Lower lobe of right lung (tissue), 2 donors: Measurements from ENCODE around the gene DYNC1I1. TPM values are rescaled to one million over a fixed set of nuclear protein-coding genes. Genes with fewer than 3 reads are reported as not detected.

Experiments used
- ATAC-seq, 2 donors: fragments of 200-7000 bp; cut with Tn5 transposase; one replicate each; pipeline ENCODE4 v1.9.1; 2020 to 2022; ENCODE audit warnings: mild to moderate bottlenecking in 2 of 2, moderate library complexity in 2 of 2
- DNase-seq: peaks from one replicate; pipeline ENCODE4 v3.0.0-alpha.2; 2020
- H3K27ac ChIP-seq: fragments of 200-600 bp; one replicate; pipeline ENCODE4 v1.8.0; 2022
- H3K27me3 ChIP-seq: fragments of 200-600 bp; one replicate; pipeline ENCODE4 v1.8.0; 2022; ENCODE audit warnings: low read depth
- H3K36me3 ChIP-seq: fragments of 200-600 bp; one replicate; pipeline ENCODE4 v1.8.0; 2022; ENCODE audit warnings: mild to moderate bottlenecking
- H3K4me1 ChIP-seq: fragments of 200-600 bp; one replicate; pipeline ENCODE4 v1.8.0; 2022
- H3K4me3 ChIP-seq: fragments of 200-600 bp; one replicate; pipeline ENCODE4 v1.8.0; 2022; ENCODE audit warnings: mild to moderate bottlenecking
- H3K9me3 ChIP-seq: fragments of 200-600 bp; one replicate; pipeline ENCODE4 v1.8.0; 2022
- intact Hi-C: fragments of 100-400 bp; cut with DNase I; formaldehyde crosslinking; loops from one replicate; pipeline ENCODE4 v1.11.0; 2022
- total RNA-seq: library from RNA; stranded (reverse); fragmentation: NEBNext Ultra II Directional; extraction: Animal tissue kit (Norgen Biotek cat#: 25700); gene quantifications from one replicate; pipeline ENCODE4 v1.2.1, GENCODE V29; 2021
- TF ChIP-seq, protein P1 (sequence below): fragments of 200-600 bp; IDR thresholded peaks from one replicate; pipeline ENCODE4 v1.8.0; 2022; ENCODE audit warnings: antibody characterized with exemption, mild to moderate bottlenecking
- donor health status: DM: no; HTN: yes; CAD: no; lungs with severe emphysema.

Gene DYNC1I1
- total RNA-seq, 1 donor from 2014 or later: 1.3 TPM

DNA sequence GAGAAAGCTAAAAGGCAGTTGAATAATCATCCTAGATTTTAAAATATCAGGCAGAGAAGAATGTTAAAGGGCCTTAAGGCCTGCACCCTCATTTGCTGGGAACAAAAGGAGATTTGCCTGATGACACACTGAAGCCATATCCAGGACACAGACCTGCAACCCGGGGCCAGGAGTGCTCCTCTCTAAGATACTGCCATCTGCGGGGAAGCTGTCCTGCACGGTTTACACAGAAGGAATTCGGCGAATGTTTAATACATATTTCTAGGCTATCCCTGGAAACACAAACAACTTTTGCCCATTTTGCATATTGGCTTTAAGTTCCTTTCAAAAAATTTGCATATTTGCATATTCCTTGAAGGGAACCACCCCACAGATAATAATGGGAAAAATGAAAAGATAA lies 52.3 kb downstream of the DYNC1I1 start:
- no peak overlapping the region for H3K4me3 ChIP-seq

DNA sequence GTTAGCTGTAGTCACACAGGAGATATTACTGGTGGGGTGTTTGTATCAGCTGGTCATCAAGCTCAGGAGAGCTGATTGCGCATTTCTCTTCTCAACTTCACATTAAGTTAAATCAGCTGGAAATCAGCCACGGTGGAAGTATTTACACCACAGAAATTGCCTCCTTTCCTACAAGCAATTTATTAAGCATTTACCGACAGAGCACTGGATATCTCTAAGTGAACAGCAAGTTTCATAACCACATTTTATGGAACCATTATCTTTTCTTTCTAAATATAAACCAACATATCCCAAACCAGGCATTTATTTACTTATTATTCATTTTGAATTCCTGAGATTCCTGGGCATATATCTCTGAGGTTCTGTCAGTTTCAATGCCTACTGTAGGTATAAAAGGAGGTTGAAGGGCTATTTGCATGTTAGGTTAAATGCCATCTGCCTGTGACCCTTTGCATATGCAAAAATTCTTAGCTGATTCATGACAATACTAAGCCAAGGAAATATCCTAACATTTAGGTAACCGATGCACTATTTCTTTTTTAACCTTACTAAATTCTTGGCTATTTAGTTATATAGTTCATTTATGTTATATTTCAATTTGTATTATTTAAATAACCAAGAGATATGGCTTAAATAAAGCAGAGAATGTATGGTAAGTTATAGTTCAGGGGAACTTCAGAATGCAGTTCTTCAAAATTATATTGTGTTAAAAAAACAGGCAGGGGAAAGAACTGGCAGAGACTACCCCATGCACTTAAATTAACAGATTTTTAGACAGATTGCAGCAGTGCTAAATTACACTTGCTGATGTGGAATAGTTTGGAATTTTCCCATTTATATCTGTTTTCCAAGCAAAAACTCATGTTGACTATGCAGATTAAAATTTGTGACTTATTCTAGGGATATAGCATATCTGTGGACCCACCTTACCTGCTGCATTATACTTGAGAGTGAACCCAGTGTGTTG lies 56.8 kb downstream of the DYNC1I1 start:
- Histone ChIP-seq H3K4me1 (no peaks in the 10 kb centered on the region), H3K27me3 (no peaks in the 10 kb centered on the region), H3K4me3 (no peak overlapping the region), H3K9me3 (no peaks in the 10 kb centered on the region), H3K36me3 (no peaks in the 10 kb centered on the region), H3K27ac (no peak overlapping the region)
- intact Hi-C loops: no loop called here
- DNase-seq (no peak), ATAC-seq (no peak)
- TF ChIP-seq, protein P1, sequence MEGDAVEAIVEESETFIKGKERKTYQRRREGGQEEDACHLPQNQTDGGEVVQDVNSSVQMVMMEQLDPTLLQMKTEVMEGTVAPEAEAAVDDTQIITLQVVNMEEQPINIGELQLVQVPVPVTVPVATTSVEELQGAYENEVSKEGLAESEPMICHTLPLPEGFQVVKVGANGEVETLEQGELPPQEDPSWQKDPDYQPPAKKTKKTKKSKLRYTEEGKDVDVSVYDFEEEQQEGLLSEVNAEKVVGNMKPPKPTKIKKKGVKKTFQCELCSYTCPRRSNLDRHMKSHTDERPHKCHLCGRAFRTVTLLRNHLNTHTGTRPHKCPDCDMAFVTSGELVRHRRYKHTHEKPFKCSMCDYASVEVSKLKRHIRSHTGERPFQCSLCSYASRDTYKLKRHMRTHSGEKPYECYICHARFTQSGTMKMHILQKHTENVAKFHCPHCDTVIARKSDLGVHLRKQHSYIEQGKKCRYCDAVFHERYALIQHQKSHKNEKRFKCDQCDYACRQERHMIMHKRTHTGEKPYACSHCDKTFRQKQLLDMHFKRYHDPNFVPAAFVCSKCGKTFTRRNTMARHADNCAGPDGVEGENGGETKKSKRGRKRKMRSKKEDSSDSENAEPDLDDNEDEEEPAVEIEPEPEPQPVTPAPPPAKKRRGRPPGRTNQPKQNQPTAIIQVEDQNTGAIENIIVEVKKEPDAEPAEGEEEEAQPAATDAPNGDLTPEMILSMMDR: no peak

More for the DNA sequence above, 52.3 kb downstream of the DYNC1I1 start:
- TF ChIP-seq, protein P1: no peak
- DNase-seq (no peak), ATAC-seq (no peak)
- no peak overlapping the region for H3K27ac ChIP-seq
- H3K36me3 ChIP-seq: no peaks in the 10 kb centered on the region
- H3K9me3 ChIP-seq: no peaks in the 10 kb centered on the region
- H3K27me3 ChIP-seq: no peaks in the 10 kb centered on the region
- H3K4me1 ChIP-seq: no peaks in the 10 kb centered on the region
- intact Hi-C loops: no loop called here

DNA sequence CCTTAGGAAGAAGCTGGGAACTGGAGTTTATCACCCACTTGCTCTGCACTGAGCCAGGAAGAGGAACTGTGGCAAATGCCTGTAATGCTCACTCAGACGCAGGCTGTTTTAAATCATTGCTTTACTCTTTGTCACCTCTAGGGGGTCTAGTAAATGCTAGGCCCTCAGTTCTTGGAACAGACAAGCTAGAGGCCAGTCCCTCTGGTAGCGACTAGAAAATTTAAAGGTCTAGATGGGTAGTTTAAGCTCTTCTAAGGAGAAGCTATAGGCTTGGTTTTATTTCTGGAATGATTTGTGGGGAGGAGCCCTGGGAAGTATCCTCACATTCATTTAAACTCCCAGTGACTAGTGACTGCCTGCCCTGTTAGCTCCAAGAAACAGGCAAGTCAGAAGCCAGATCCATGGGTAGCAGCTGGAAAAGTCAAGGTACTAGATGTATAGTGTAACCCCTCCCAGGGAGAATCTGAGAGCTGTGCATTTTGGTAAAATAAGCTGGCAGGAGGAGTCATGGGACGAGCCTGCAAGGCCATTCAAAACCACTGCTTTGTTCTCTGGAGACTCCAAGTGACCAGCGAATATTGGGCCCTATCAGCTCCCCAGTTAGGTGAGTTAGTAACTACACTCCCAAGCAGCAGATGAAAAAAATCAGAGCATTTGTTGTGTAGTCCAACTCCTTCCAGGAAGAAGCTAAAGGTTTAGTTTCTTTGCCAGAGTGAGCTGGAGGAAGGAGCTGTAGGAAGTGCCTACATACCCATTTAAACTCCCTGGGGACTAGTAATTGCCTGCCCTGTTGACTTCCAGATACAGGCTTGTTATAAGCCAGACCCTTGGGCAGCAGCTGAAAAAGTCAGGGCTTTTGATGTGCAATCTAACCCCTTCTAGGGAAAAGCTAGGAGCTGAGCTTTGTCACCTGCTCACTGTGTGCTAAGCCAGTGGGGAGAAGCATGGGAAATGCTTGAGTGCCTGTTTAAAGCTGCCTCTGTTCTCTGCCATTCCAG lies 68.9 kb downstream of the DYNC1I1 start:
- Histone ChIP-seq H3K4me1 (no peaks in the 10 kb centered on the region), H3K36me3 (no peaks in the 10 kb centered on the region), H3K27me3 (no peaks in the 10 kb centered on the region), H3K27ac (no peak overlapping the region), H3K4me3 (no peak overlapping the region), H3K9me3 (no peaks in the 10 kb centered on the region)
- no peak for ATAC-seq
- no peak for DNase-seq
- intact Hi-C loops: no loop called here
- TF ChIP-seq, protein P1: no peak

DNA sequence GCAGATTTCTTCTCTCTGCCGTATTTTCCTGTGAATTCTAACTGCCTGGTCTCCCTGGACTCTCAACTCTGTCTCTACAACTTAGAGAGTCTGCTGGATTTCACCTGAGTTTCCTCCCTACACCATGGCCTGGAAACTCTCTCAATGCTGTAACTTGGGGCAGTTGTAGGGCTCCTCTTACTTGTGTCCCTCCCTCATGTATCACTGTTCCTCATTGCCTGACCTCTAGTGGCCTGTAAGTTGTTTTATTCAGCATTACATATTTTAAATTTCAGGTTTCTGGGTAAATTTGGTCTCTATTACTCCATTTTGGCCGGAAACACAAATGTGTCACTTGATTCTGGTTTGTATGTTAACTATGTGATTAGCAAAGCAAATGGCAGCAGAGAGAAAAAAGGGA lies 70.9 kb downstream of the DYNC1I1 start:
- no peaks in the 10 kb centered on the region for H3K36me3 ChIP-seq
- H3K27ac ChIP-seq: no peak overlapping the region
- DNase-seq: no peak
- ATAC-seq: no peak
- no peaks in the 10 kb centered on the region for H3K27me3 ChIP-seq
- no peak overlapping the region for H3K4me3 ChIP-seq
- TF ChIP-seq, protein P1: no peak
- H3K9me3 ChIP-seq: no peaks in the 10 kb centered on the region
- intact Hi-C loops: no loop called here
- no peaks in the 10 kb centered on the region for H3K4me1 ChIP-seq

DNA sequence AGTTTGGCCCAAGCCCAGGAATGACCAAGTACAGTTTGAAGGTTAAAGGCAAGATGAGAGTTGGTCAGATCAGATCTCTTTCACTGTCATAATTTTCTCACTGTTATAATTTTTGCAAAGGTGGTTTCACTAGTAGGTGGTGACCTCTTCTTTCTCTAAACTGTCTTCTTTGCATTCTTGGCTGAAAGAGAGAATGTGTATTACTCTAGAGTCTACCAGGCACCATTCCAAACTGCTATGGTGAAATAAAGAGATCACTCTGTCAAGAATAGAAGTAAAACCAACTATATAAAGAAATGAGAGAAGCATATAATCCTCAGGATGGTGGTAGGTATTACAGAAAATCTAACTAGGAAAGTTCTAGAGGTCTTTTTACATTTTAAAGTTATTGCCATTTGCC lies 72.7 kb downstream of the DYNC1I1 start:
- TF ChIP-seq, protein P1: no peak
- intact Hi-C loops: no loop called here
- DNase-seq (no peak), ATAC-seq (no peak)
- Histone ChIP-seq H3K4me3 (no peak overlapping the region), H3K27me3 (no peaks in the 10 kb centered on the region), H3K4me1 (no peaks in the 10 kb centered on the region), H3K9me3 (no peaks in the 10 kb centered on the region), H3K36me3 (no peaks in the 10 kb centered on the region), H3K27ac (no peak overlapping the region)
